ENCODE results near the gene HOXB1. TPM values are rescaled to one million over a fixed set of nuclear protein-coding genes. Genes with fewer than 3 reads are reported as not detected.
A peak's percentile ranks its signal among the peaks of the same experiment; 100 is the strongest.
"Not testable (repeated sequence)": the region's sequence is repeated elsewhere in the genome, so short reads cannot be mapped to it uniquely, and the experiment has no call there.

HOXB1 gene
- polyA plus RNA-seq, 1 donor (not counting 4 experiments of a cell fraction or from before 2014, with no cell fraction given): not detected

DNA sequence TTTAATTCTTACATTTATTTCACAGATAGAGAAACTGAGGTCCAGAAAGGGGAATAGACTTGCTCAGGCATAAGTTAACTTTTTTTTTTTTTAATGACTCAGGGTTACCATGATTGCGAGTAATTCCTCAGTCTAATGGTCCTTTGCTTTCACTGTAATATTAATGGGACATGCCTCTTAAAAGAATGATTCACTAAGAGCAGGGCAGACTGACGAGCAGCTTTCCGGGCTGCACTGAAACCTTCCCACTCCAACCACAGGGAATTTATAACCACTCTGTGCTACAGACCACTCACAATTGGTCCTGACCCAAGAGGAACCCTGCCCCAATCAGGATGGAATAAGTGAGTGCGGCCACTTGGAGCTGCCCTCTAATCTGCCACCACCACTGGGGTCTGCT is 8.4 kb upstream of the HOXB1 start:
- Histone ChIP-seq H2AFZ (ENCODE audit: control insufficient read depth, low read length) (no peak overlapping the region), H3K4me1 (ENCODE audit: control insufficient read depth, extremely low read depth, insufficient read depth, low read length) (peaks cover 19% of the 10 kb centered on the region), H3K27ac (ENCODE audit: control insufficient read depth, insufficient read depth, low read length) (no peak overlapping the region), H3K79me2 (ENCODE audit: control insufficient read depth, insufficient read depth, low read length) (peaks cover 13% of the 10 kb centered on the region), H3K4me2 (ENCODE audit: control insufficient read depth, extremely low read depth, insufficient read depth, low read depth, low read length) (peak overlapping the region; percentile 14), H3K4me3 (ENCODE audit: control insufficient read depth in 2 of 3, extremely low read depth in 1 of 3, insufficient read depth in 2 of 3, low read depth in 1 of 3, low read length in 3 of 3) (no peak overlapping the region), H3K27me3 (ENCODE audit: control insufficient read depth, extremely low read depth, insufficient read depth, low read length) (peaks cover 15% of the 10 kb centered on the region), H3K9me1 (ENCODE audit: control insufficient read depth, extremely low read depth, insufficient read depth, low read length) (no peaks in the 10 kb centered on the region), H3K9me3 (ENCODE audit: control insufficient read depth, low read depth, low read length) (no peaks in the 10 kb centered on the region), H3K9ac (ENCODE audit: control insufficient read depth, extremely low read depth, insufficient read depth, low read length) (no peak overlapping the region), H4K20me1 (ENCODE audit: control insufficient read depth, extremely low read depth, insufficient read depth, low read length) (no peaks in the 10 kb centered on the region), H3K36me3 (ENCODE audit: control insufficient read depth in 2 of 2, extremely low read depth in 1 of 2, insufficient read depth in 2 of 2, low read length in 2 of 2) (peaks cover 0 to 3% of the 10 kb centered on the region in 2 experiments)
- dilution Hi-C loops (cut with MboI; ENCODE audit: extremely low pct_ligation_motif_present, low sequenced_read_pairs): no loop called here
- no peak for FAIRE-seq
- no peak for DNase-seq (ENCODE audit: low read depth, low spot score)
- TF ChIP-seq, protein P1, sequence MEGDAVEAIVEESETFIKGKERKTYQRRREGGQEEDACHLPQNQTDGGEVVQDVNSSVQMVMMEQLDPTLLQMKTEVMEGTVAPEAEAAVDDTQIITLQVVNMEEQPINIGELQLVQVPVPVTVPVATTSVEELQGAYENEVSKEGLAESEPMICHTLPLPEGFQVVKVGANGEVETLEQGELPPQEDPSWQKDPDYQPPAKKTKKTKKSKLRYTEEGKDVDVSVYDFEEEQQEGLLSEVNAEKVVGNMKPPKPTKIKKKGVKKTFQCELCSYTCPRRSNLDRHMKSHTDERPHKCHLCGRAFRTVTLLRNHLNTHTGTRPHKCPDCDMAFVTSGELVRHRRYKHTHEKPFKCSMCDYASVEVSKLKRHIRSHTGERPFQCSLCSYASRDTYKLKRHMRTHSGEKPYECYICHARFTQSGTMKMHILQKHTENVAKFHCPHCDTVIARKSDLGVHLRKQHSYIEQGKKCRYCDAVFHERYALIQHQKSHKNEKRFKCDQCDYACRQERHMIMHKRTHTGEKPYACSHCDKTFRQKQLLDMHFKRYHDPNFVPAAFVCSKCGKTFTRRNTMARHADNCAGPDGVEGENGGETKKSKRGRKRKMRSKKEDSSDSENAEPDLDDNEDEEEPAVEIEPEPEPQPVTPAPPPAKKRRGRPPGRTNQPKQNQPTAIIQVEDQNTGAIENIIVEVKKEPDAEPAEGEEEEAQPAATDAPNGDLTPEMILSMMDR (optimal IDR thresholded peaks at IDR 0.05 in 1 of 3, IDR thresholded peaks at IDR 0.05 in 1 of 3, conservative IDR thresholded peaks at IDR 0.05 in 1 of 3; ENCODE audit: extremely low read depth in 1 of 3, insufficient read depth in 2 of 3, low read length in 3 of 3): no peak
- TF ChIP-seq EZH2 (IDR thresholded peaks at IDR 0.05; ENCODE audit: low read length): no peak

DNA sequence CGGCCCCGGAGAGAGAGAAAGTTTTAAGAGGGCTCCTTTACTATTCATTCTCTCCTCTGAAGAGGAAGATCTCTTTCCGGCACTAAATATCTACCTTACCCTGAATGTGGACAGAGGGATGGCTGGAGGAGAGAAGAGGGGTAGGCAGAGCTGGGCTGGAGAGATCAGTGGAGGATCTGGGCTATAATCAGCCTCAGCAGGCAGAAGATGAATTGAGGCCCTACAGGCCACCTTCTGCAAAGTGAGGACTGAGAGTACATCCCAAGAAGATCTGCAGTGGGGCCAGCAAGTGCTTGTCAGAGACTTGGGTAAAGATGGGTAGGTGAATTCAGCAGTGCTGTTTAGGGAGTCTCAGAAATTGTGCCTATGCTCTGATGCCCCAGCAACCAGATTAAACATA is 6.5 kb upstream of the HOXB1 start:
- no peak overlapping the region for H3K4me3 ChIP-seq (ENCODE audit: control insufficient read depth in 2 of 3, extremely low read depth in 1 of 3, insufficient read depth in 2 of 3, low read depth in 1 of 3, low read length in 3 of 3)
- dilution Hi-C loops (cut with MboI; ENCODE audit: extremely low pct_ligation_motif_present, low sequenced_read_pairs): no loop called here
- peaks cover 3% of the 10 kb centered on the region for H3K79me2 ChIP-seq (ENCODE audit: control insufficient read depth, insufficient read depth, low read length)
- no peaks in the 10 kb centered on the region for H3K9me1 ChIP-seq (ENCODE audit: control insufficient read depth, extremely low read depth, insufficient read depth, low read length)
- DNase-seq (ENCODE audit: low read depth, low spot score) (no peak), FAIRE-seq (no peak)
- H3K4me2 ChIP-seq (ENCODE audit: control insufficient read depth, extremely low read depth, insufficient read depth, low read depth, low read length): no peak overlapping the region
- H3K27me3 ChIP-seq (ENCODE audit: control insufficient read depth, extremely low read depth, insufficient read depth, low read length): peaks cover 9% of the 10 kb centered on the region
- H3K4me1 ChIP-seq (ENCODE audit: control insufficient read depth, extremely low read depth, insufficient read depth, low read length): peaks cover 17% of the 10 kb centered on the region
- H3K9me3 ChIP-seq (ENCODE audit: control insufficient read depth, low read depth, low read length): no peaks in the 10 kb centered on the region
- TF ChIP-seq EZH2 (IDR thresholded peaks at IDR 0.05; ENCODE audit: low read length): no peak
- TF ChIP-seq, protein P1 (optimal IDR thresholded peaks at IDR 0.05 in 1 of 3, IDR thresholded peaks at IDR 0.05 in 1 of 3, conservative IDR thresholded peaks at IDR 0.05 in 1 of 3; ENCODE audit: extremely low read depth in 1 of 3, insufficient read depth in 2 of 3, low read length in 3 of 3): no peak
- no peak overlapping the region for H3K9ac ChIP-seq (ENCODE audit: control insufficient read depth, extremely low read depth, insufficient read depth, low read length)
- no peaks in the 10 kb centered on the region for H4K20me1 ChIP-seq (ENCODE audit: control insufficient read depth, extremely low read depth, insufficient read depth, low read length)
- H3K27ac ChIP-seq (ENCODE audit: control insufficient read depth, insufficient read depth, low read length): no peak overlapping the region
- H2AFZ ChIP-seq (ENCODE audit: control insufficient read depth, low read length): no peak overlapping the region
- H3K36me3 ChIP-seq (ENCODE audit: control insufficient read depth in 2 of 2, extremely low read depth in 1 of 2, insufficient read depth in 2 of 2, low read length in 2 of 2): peaks cover 0 to 2% of the 10 kb centered on the region in 2 experiments

DNA sequence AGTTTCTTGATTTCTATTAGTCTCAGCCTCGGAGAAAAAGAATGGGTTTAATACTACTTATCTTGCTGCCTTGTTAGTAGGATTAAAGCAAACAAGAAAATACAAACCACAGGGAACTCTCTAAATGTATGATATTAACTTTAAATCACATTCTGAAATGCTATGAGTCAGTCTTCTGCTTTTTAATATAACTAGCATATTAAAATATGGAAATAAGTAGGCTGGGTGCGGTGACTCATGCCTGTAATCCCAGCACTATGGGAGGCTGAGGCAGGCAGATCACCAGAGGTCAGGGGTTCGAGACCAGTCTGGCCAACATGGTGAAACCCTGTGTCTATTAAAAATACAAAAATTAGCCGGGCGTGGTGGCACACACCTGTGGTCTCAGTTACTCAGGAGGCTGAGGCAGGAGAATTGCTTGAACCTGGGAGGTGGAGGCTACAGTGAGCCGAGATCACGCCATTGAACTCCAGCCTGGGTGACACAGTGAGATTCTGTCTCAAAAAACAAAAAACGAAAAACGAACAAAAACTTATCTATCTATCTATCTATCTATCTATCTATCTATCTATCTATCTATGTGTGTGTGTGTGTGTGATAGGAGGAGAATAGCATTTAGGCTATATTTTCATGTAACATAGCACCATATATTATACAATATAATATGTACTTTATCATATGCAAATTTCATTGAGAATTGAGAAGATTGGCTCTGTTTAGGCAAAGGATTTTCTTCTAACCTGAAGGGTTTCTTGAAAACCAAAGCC is 5.2 kb upstream of the HOXB1 start:
- H3K79me2 ChIP-seq (ENCODE audit: control insufficient read depth, insufficient read depth, low read length); H4K20me1 ChIP-seq (ENCODE audit: control insufficient read depth, extremely low read depth, insufficient read depth, low read length); H3K9ac ChIP-seq (ENCODE audit: control insufficient read depth, extremely low read depth, insufficient read depth, low read length); FAIRE-seq; DNase-seq (ENCODE audit: low read depth, low spot score); H3K4me3 ChIP-seq (ENCODE audit: control insufficient read depth in 2 of 3, extremely low read depth in 1 of 3, insufficient read depth in 2 of 3, low read depth in 1 of 3, low read length in 3 of 3); H3K27me3 ChIP-seq (ENCODE audit: control insufficient read depth, extremely low read depth, insufficient read depth, low read length); H2AFZ ChIP-seq (ENCODE audit: control insufficient read depth, low read length); H3K4me2 ChIP-seq (ENCODE audit: control insufficient read depth, extremely low read depth, insufficient read depth, low read depth, low read length); H3K36me3 ChIP-seq (ENCODE audit: control insufficient read depth in 2 of 2, extremely low read depth in 1 of 2, insufficient read depth in 2 of 2, low read length in 2 of 2); H3K9me3 ChIP-seq (ENCODE audit: control insufficient read depth, low read depth, low read length); H3K9me1 ChIP-seq (ENCODE audit: control insufficient read depth, extremely low read depth, insufficient read depth, low read length); H3K27ac ChIP-seq (ENCODE audit: control insufficient read depth, insufficient read depth, low read length); dilution Hi-C loops (cut with MboI; ENCODE audit: extremely low pct_ligation_motif_present, low sequenced_read_pairs): not testable (repeated sequence)
- H3K4me1 ChIP-seq (ENCODE audit: control insufficient read depth, extremely low read depth, insufficient read depth, low read length): peaks cover 12% of the 10 kb centered on the region

Data from keratinocyte (primary cell).